NCI-H1048 (cell line): Measurements from ENCODE around the gene GFER.
A peak's percentile ranks its signal among the peaks of the same experiment; 100 is the strongest.
"Not testable (repeated sequence)": the region's sequence is repeated elsewhere in the genome, so short reads cannot be mapped to it uniquely, and the experiment has no call there.

Experiments
- DNase-seq: peaks from one replicate; lab custom pipeline; 2025; lab: John Stamatoyannopoulos, UW

GFER gene

GRCh38 chr16:1957434-1958142 lies 26.4 kb upstream of the GFER start:
- not testable (repeated sequence) for DNase-seq

GRCh38 chr16:1958143-1958491 lies 25.9 kb upstream of the GFER start:
- not testable (repeated sequence) for DNase-seq

DNA sequence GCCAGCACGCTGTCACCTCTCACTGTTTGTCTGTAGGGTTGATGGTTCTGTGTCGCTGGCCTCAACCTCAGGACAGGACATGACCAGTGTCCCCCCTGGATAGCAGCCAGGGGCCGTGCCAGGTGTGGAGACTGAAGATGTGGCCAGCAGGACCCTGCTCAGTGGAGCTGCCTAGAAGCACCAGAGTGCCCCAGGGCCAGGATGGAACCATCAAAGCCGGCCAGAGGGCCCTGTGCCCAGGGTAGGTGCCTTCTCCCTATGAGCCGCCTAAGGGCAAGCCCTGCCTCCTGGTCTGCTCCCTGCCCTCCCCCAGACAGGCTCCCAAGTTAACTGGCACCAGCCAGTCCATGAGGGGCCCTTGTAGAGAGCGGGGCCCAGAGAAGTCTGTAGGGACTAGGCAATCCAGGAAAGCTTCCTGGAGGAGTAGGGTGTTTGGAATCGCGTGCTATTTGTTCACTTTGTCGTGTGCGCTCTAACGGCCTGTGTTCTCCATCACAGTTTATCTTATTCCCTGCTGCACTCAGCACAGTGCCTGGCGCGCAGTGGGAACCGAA lies 25.2 kb upstream of the GFER start:
- DNase-seq = no peak

- DNase-seq = peak; percentile 5
These were observed 24.5 kb upstream of the GFER start, which contains the start of gene NDUFB10 for GRCh38 chr16:1959269-1960039. Gene NDUFB10 (plus strand): TSS chr16:1959538. CDS start chr16:1959625, 87 bp downstream.

GRCh38 chr16:1960665-1961630 lies 23.0 kb upstream of the GFER start:
- DNase-seq = no peak

- DNase-seq = no peak
These were observed 22.3 kb upstream of the GFER start for GRCh38 chr16:1961651-1962067.

DNA sequence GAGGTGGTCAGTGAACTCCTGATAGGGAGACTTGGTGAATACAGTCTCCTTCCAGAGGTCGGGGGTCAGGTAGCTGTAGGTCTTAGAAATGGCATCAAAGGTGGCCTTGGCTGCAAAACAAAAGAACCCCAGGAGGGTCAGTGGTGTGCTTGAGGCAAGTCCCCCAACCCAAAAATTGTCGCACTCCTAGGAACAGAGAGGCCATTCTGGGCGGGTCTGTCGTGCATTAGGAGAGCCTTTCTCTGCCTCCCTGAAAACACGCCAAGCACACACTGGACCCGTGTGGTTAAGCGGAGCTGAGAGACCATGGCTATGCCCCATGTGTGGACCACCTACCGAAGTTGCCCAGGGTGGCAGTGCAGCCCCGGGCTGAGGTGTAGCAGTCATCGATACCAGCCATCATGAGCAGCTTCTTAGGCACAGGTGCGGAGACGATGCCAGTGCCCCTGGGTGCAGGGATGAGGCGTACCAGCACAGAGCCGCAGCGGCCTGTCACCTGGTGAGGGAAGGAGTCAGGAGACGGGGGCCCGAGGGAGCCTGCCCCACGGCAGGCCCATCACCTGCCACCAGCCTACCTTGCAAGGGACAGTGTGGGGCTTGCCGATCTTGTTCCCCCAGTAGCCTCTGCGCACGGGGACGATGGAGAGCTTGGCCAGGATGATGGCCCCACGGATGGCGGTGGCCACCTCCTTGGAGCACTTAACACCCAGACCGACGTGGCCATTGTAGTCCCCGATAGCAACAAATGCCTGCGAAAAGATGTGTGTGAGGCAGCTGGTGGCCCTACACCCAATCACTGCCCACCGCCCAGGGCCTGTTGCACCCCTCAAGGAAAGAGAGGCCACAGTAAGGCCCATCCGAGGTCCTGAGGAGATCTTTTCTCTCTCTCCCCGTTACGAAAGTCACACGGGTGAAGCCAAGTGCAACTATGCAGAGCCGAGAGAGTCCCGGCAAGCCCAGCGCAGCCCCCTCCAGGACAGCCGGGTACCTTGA lies 21.5 kb upstream of the GFER start:
- DNase-seq = not testable (repeated sequence)

DNA sequence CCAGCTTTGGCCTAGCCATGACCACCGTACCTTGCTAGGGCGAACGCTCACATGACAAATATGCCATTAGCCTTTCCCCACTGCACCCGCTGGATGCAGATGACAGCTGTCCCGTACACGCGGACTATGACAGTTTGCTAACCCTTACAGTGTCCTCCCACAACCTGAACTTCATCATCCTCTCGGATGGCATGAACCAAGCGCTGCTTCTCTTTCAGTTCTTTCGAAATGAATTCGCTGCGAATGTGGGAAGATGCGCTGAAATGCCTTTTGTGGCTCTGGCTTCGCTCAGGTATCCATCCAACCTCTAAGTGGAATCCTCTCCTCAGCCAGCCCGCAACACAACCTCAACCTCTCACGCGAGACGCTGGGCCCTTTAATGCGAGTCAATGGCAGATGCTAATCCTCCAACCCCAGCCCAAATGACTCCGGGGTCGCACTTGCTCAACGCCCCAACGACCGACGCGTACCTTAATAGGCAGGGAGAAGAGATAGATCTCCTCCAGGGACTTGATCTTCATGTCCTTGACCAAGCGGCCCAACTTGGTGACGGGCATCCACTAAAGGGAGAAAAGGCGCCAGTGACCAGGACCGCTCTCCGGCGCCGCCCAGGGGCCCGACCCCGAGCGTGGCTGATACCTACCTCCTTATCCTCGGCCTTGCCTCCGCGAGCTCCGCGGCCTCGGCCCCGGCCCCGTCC lies 20.0 kb upstream of the GFER start:
- no peak for DNase-seq

DNA sequence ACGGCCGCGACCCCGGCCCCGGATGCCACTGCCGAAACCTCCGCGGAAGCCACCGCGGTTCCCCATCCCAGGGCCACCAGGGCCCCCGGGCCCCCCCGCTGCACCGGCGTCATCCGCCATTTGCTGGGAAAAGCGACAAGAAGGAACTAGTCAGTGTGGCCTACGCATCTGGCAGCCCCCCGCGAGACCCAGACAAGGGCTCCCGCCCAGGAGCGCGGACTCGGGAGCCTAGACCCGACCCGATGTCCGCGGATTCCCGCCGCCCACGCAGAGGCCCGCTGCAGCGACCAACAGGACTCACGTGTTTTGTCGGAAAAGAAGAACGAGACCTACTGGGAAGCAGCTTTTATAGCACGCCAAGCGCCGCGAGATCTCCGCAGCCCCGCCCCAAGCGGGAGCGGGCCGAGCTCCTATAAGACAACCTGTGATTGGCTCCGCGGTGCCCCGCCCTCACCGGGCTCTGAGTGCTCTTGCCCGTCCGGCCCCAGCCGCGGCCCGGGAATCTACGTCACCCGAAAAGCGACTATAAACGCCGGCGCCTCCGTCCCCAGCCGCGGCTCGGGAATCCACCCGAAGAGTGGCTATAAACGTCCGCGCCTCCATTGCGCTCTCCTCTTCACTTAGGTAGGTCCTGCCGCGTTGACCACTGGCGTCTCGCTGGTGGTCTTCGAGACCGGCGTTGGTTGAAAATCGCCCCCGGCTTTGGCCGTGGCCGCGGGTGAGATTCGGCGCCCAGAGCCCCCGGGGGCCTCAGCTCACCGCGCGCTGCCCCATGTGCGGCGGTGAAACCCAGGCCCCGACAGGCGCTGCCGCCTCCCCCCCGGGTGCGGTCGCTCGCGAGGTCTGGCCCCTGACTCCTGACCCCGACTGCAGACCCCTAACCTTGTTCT lies 19.2 kb upstream of the GFER start, which contains the start of gene RPS2:
RPS2 (minus strand) TSS at position 321 of the 890 bp plus-strand sequence; CDS start at position 120, 201 bp downstream.
- DNase-seq = peak; percentile 72

GRCh38 chr16:1965396-1966001 lies 18.5 kb upstream of the GFER start:
- no peak for DNase-seq

DNA sequence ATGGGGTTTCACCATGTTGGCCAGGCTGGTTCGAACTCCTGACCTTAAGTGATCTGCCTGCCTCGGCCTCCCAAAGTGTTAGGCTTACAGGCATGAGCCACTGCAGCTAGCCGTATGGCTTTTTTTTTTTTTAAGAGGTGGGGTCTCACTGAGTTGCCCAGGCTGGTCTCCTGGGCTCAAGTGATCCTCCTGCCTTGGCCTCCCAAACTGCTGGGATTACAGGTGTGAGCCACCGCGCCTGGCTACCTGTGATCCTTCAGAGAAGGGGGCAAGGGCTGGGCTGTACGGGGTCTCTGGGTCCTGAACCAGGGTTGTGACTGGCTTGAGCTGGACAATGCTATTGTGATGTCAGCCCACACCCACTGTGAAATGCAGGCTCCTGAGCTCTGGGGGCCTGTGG lies 17.5 kb upstream of the GFER start, which contains the start of gene RNF151:
RNF151 (plus strand) TSS at position 397 of the 400 bp plus-strand sequence. CDS start 26 bp downstream, outside the sequence.
- no peak for DNase-seq

DNA sequence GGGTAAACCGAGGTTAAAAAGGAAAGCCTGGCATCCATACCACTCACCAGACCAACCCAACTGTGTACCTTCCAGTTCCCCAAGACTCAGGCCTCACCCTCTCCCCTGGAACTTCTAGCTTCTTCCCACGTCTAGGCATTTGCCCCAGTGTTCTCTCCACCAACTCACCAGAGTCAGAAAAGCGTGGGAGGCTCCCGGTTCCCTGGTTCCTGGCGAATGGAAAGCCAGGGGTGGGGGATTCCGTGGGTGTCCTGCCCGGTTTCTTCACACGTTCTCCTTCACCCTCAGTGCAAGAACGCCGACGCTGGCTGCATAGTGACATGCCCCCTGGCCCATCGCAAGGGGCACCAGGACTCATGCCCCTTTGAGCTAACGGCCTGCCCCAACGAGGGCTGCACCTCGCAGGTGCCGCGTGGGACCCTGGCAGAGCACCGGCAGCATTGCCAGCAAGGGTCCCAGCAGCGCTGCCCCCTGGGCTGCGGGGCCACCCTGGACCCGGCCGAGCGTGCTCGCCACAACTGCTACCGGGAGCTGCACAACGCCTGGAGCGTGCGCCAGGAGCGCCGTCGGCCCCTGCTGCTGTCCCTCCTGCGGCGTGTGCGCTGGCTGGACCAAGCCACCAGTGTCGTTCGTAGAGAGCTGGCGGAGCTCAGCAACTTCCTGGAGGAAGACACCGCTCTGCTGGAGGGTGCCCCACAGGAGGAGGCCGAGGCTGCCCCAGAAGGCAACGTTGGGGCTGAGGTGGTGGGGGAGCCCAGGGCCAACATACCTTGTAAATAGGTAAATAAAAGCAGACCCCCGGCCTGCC lies 15.6 kb upstream of the GFER start:
- DNase-seq = no peak

DNA sequence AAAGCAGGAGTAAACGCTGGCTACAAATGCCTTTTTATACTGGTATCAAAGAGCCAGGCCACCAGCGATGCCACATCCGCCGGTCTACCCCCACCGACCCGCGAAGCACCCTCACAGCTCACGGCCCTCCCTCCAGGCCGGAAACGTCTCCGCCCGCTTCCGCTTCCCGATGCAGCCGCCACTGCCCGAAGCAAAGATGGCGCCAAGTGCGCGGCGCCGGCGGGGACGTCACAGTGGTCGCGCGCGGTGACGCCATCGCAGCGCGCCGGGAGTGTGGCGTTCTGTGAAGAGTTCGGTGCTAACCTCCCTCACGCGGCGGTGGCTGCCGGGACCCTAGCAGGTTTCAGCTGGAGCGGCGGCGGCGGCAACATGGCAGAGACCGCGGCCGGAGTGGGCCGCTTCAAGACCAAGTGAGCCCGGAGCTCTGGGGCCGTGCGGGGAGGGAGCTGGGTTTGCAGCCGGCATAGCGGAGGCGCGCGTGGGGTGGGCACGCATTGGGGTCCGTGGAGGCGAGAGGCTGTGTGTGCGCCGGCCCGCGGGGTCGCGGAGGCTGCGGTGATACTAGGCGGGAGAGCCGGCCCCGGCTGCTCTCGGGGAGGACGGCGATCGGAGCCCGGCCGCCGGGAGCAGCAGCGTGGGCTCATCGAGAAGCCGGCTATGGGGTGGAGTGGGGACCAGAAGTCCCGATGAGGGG lies 12.1 kb upstream of the GFER start, which contains the start of gene TBL3:
TBL3 (plus strand) TSS at position 258 of the 694 bp plus-strand sequence; CDS start at position 370, 112 bp downstream.
- peak; percentile 33 for DNase-seq

DNA sequence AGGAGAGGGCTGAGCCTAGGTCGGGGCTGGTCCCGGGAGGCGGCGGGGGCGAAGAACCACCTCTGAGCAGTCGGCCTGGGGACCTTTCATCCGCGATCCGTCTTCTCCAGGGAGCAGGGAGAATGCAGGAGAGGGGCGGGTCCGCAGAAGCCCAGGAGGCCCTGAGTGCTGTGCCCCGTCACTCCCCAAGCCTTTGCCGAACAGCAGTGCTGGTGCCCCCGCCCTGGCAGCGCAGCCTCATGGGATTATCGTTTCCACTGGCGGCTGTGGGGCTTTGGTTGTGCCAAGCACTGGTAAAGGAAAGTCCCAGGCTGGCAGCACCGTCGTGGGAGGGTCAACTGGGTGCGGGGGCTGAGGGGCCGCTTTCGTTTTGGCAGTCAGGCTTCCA lies 11.5 kb upstream of the GFER start:
- DNase-seq = no peak

DNA sequence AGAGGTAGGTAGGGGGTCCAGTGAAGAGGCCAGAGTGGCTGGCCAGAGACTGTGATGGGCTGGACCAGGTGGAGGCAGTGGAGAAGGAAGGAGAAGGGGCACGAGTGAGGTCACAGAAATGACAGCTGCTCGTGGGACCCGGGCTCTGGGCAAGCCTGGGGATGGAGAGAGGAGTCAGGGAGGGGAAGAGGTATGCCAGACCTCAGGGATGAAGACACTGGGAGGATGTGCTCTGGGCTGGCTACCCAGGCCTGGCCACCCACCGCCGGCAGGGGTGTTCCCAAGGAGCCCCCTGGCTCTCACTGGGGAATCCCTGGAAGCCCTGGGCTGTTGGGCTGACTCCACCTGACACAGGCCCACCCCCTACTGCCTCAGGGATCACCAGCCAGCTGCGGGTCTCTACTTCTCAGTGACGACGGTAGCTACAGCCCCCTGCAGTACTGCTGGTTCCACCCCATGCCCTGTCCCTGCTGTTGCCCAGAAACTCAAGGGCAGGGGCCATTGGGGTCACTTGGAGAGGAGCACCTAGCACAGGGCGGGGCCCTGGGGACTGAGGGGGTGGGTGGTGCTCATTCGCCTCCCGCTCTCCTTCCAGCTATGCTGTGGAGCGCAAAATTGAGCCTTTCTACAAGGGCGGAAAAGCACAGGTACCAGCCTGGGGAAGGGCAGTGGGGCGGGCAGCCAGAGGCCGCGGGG lies 10.4 kb upstream of the GFER start:
- no peak for DNase-seq
